ENCODE data around the gene TERT. TPM values are rescaled to one million over a fixed set of nuclear protein-coding genes. Genes with fewer than 3 reads are reported as not detected.

The TERT gene
- total and polyA plus RNA-seq, 10 of the 15 experiments (the other 5 are each of a cell fraction or from before 2014, with no cell fraction given) = 0.08 to 21.5 (median 5.0) TPM

DNA sequence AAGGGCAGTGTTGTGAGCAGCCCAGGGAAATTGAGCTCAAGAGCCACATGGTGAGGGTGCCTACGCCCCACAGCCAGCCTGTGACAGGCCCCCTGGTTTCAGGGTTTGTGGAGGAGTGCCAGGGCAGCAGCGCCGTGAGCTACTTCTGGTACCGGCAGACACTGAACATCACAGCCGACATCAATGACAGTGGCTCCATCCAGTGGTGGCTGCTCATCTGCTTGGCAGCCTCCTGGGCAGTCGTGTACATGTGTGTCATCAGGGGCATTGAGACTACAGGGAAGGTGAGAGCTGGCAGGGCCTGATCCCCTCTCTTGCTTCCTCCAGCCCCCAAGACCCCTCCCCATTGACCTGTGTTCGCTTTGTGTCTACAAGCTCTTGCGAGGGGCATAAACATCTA is 59.5 kb downstream of the TERT start (continued):
- TF ChIP-seq, protein P1, sequence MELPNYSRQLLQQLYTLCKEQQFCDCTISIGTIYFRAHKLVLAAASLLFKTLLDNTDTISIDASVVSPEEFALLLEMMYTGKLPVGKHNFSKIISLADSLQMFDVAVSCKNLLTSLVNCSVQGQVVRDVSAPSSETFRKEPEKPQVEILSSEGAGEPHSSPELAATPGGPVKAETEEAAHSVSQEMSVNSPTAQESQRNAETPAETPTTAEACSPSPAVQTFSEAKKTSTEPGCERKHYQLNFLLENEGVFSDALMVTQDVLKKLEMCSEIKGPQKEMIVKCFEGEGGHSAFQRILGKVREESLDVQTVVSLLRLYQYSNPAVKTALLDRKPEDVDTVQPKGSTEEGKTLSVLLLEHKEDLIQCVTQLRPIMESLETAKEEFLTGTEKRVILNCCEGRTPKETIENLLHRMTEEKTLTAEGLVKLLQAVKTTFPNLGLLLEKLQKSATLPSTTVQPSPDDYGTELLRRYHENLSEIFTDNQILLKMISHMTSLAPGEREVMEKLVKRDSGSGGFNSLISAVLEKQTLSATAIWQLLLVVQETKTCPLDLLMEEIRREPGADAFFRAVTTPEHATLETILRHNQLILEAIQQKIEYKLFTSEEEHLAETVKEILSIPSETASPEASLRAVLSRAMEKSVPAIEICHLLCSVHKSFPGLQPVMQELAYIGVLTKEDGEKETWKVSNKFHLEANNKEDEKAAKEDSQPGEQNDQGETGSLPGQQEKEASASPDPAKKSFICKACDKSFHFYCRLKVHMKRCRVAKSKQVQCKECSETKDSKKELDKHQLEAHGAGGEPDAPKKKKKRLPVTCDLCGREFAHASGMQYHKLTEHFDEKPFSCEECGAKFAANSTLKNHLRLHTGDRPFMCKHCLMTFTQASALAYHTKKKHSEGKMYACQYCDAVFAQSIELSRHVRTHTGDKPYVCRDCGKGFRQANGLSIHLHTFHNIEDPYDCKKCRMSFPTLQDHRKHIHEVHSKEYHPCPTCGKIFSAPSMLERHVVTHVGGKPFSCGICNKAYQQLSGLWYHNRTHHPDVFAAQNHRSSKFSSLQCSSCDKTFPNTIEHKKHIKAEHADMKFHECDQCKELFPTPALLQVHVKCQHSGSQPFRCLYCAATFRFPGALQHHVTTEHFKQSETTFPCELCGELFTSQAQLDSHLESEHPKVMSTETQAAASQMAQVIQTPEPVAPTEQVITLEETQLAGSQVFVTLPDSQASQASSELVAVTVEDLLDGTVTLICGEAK (IDR thresholded peaks at IDR 0.05; ENCODE audit: borderline replicate concordance) = no peak
- no peak for TF ChIP-seq ATF3 (IDR thresholded peaks at IDR 0.05; ENCODE audit: borderline replicate concordance, extremely low read depth, low read depth, low read length)

DNA sequence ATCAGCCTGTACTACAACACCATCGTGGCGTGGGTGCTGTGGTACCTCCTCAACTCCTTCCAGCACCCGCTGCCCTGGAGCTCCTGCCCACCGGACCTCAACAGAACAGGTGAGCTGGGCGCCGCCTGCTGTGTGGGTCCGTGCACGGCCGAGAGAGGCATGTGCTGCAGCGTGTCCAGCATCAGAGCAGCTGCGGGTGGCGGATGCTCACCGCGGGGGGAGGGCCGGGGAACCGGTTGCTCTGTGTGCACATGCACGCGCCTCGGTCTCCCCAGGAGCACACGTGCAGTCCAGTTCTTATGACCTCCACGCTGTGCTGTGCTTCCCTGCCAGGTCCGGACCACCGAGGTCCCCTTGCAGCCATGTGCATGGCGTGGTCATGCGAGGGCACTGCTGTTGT is 62.1 kb downstream of the TERT start:
- ChIA-PET CTCF (no interaction called here), POLR2A (no interaction called here), RAD21 (ENCODE audit: unreplicated experiment) (no interaction called here), SMC1A (ENCODE audit: uncharacterized antibody, unreplicated experiment) (no interaction called here)
- ATAC-seq (no peak), DNase-seq (ENCODE audit: low read depth, low spot score) (no peak), FAIRE-seq (no peak)
- no peaks in the 10 kb centered on the region for H3K79me2 ChIP-seq (ENCODE audit: control insufficient read depth, insufficient read depth, low read length)
- H3K4me1 ChIP-seq (ENCODE audit: control insufficient read depth, insufficient read depth, low read length) = no peaks in the 10 kb centered on the region
- no TSS peak for BruUV-seq (replicated peaks)
- H3K9me3 ChIP-seq (replicated peaks; ENCODE audit: control insufficient read depth, insufficient read depth, low read length) = peaks cover 2% of the 10 kb centered on the region; the same call in 2 of the 3 replicates
- intact Hi-C loops (cut with micrococcal nuclease; ENCODE audit: unreplicated experiment) = no loop called here
- no peaks in the 10 kb centered on the region; a peak in 2 of 4 replicates for H3K27me3 ChIP-seq (replicated peaks in 1 of 2; ENCODE audit: control insufficient read depth in 2 of 2, insufficient read depth in 2 of 2, low read length in 1 of 2)
- no peaks in the 10 kb centered on the region for H4K20me1 ChIP-seq (ENCODE audit: control insufficient read depth, insufficient read depth)
- H3K4me3 ChIP-seq = no peak overlapping the region
- no peak overlapping the region for H3K27ac ChIP-seq (ENCODE audit: control insufficient read depth, insufficient read depth)
- in situ Hi-C loops (cut with MboI) = no loop called here
- H2AFZ ChIP-seq (ENCODE audit: control insufficient read depth, low read depth, low read length) = no peak overlapping the region
- WGBS (ENCODE audit: insufficient coverage, insufficient replicate concordance, low lambda C conversion rate, missing lambda C conversion rate) = 73% methylated on average over 25 of the region's 25 CpGs
- H3K4me2 ChIP-seq (ENCODE audit: control insufficient read depth, insufficient read depth) = no peak overlapping the region
- no peak overlapping the region for H3K9ac ChIP-seq (ENCODE audit: control insufficient read depth, insufficient read depth, low read length)
- no peaks in the 10 kb centered on the region for H3K36me3 ChIP-seq (ENCODE audit: control insufficient read depth in 2 of 2, insufficient read depth in 2 of 2, low read length in 1 of 2)
- TF ChIP-seq RFX5 (IDR thresholded peaks at IDR 0.05; ENCODE audit: low read depth, low read length) (no peak), IRF3 (IDR thresholded peaks at IDR 0.05) (no peak), EGR1 (IDR thresholded peaks at IDR 0.05; ENCODE audit: borderline replicate concordance in 1 of 2, low read depth in 2 of 2, low read length in 2 of 2) (no peak), BCL3 (IDR thresholded peaks at IDR 0.05; ENCODE audit: borderline replicate concordance, insufficient read depth, low read depth, low read length, poor library complexity, severe bottlenecking) (no peak), GABPA (IDR thresholded peaks at IDR 0.05; ENCODE audit: low read depth) (no peak), MXI1 (IDR thresholded peaks at IDR 0.05; ENCODE audit: low read depth, low read length) (no peak), JUNB (IDR thresholded peaks at IDR 0.05) (no peak), KAT2A (conservative IDR thresholded peaks at IDR 0.05; ENCODE audit: control insufficient read depth, low read depth, low read length) (no peak), KDM1A (IDR thresholded peaks at IDR 0.05; ENCODE audit: borderline replicate concordance) (no peak)
- TF ChIP-seq, protein P2, sequence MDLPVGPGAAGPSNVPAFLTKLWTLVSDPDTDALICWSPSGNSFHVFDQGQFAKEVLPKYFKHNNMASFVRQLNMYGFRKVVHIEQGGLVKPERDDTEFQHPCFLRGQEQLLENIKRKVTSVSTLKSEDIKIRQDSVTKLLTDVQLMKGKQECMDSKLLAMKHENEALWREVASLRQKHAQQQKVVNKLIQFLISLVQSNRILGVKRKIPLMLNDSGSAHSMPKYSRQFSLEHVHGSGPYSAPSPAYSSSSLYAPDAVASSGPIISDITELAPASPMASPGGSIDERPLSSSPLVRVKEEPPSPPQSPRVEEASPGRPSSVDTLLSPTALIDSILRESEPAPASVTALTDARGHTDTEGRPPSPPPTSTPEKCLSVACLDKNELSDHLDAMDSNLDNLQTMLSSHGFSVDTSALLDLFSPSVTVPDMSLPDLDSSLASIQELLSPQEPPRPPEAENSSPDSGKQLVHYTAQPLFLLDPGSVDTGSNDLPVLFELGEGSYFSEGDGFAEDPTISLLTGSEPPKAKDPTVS (IDR thresholded peaks at IDR 0.05; ENCODE audit: low read depth, low read length) = no peak
